ENCODE results near the gene SAFB2. TPM values are rescaled to one million over a fixed set of nuclear protein-coding genes. Genes with fewer than 3 reads are reported as not detected.

SAFB2 gene
- total RNA-seq, 1 experiment from 2014 or later: 86.9 TPM

DNA sequence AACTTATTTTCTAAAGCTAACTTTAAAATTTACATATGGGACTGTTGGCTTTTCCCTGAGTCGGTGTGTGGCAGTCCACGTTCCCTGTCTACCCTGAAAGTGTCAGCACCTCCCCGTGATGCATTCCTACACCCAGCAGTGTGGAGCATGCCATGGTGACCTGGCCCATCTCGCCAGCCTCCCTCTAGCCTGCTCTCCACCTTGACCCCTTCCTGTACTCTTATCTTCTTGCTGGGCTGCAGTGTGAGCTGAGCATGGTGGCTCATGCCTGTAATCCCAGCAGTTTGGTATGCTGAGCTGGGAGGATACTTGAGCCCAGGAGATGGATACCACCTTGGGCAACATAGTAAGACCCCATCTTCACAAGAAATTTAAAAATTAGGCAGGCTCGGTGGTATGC, 32.4 kb upstream of the SAFB2 start:
- POLR2A ChIA-PET: interaction anchor here (1.2 kb wide), 1 partner anchor 32 kb away, joined by 3 read pairs; the partner anchor contains the start of gene SAFB
- H3K36me3 ChIP-seq (ENCODE audit: control insufficient read depth in 1 of 2, insufficient read depth in 2 of 2, low read length in 2 of 2): peaks cover 59 to 77% of the 10 kb centered on the region in 2 experiments

More for the DNA sequence above, 32.4 kb upstream of the SAFB2 start:
- Histone ChIP-seq H4K20me1 (ENCODE audit: insufficient read depth) (0 out of 2 replicates have a peak, but pooled peaks cover 3% of the 10 kb centered on the region), H3K9me2 (ENCODE audit: insufficient read depth) (no peaks in the 10 kb centered on the region), H3K79me2 (ENCODE audit: insufficient read depth, low read length) (peaks cover 56% of the 10 kb centered on the region), H3K4me1 (ENCODE audit: control insufficient read depth in 1 of 2, insufficient read depth in 2 of 2, low read length in 2 of 2) (no peaks in the 10 kb centered on the region), H3K4me2 (ENCODE audit: low read length) (no peak overlapping the region), H3K9me3 (ENCODE audit: control insufficient read depth in 1 of 2, insufficient read depth in 1 of 2, low read depth in 1 of 2, low read length in 2 of 2) (no peaks in the 10 kb centered on the region), H3K9ac (ENCODE audit: low read length) (no peak overlapping the region), H3K27ac (ENCODE audit: low read depth, low read length) (no peak overlapping the region), H2AFZ (ENCODE audit: low read depth, low read length, poor library complexity, severe bottlenecking) (no peak overlapping the region), H3K4me3 (replicated peaks in 1 of 2; ENCODE audit: low read depth in 1 of 2, low read length in 2 of 2) (no peak overlapping the region), H3K27me3 (ENCODE audit: insufficient read depth, low read length) (no peaks in the 10 kb centered on the region)
- DNase-seq (ENCODE audit: low read depth, low spot score) (no peak), ATAC-seq (no peak)
- ChIA-PET RAD21 (ENCODE audit: low non-redundant PET in 1 of 2, low total read pairs in 2 of 2, uncharacterized antibody in 2 of 2, unreplicated experiment in 2 of 2) (no interaction called here), CTCF (no interaction called here)
- TF ChIP-seq ZFX (IDR thresholded peaks at IDR 0.05) (no peak), EZH2phosphoT487 (IDR thresholded peaks at IDR 0.05; ENCODE audit: borderline replicate concordance) (no peak), RAD21 (IDR thresholded peaks at IDR 0.05; ENCODE audit: low read depth) (no peak), CEBPB (IDR thresholded peaks at IDR 0.05; ENCODE audit: low read depth) (no peak), POLR2A (IDR thresholded peaks at IDR 0.05; ENCODE audit: borderline replicate concordance, extremely low read depth, insufficient read depth, insufficient read length) (no peak), POLR2AphosphoS5 (IDR thresholded peaks at IDR 0.05; ENCODE audit: low read depth, low read length) (no peak), ZNF274 (IDR thresholded peaks at IDR 0.05; ENCODE audit: low read depth, low read length) (no peak), SIN3A (IDR thresholded peaks at IDR 0.05; ENCODE audit: low read depth) (no peak), YY1 (IDR thresholded peaks at IDR 0.05; ENCODE audit: extremely low read depth, insufficient replicate concordance, low read depth, low read length) (no peak), EGR1 (IDR thresholded peaks at IDR 0.05; ENCODE audit: low read depth) (no peak), SP1 (IDR thresholded peaks at IDR 0.05; ENCODE audit: low read depth) (no peak), CBX3 (IDR thresholded peaks at IDR 0.05; ENCODE audit: low read depth) (no peak), EZH2 (IDR thresholded peaks at IDR 0.05) (no peak)
- TF ChIP-seq, protein P1, sequence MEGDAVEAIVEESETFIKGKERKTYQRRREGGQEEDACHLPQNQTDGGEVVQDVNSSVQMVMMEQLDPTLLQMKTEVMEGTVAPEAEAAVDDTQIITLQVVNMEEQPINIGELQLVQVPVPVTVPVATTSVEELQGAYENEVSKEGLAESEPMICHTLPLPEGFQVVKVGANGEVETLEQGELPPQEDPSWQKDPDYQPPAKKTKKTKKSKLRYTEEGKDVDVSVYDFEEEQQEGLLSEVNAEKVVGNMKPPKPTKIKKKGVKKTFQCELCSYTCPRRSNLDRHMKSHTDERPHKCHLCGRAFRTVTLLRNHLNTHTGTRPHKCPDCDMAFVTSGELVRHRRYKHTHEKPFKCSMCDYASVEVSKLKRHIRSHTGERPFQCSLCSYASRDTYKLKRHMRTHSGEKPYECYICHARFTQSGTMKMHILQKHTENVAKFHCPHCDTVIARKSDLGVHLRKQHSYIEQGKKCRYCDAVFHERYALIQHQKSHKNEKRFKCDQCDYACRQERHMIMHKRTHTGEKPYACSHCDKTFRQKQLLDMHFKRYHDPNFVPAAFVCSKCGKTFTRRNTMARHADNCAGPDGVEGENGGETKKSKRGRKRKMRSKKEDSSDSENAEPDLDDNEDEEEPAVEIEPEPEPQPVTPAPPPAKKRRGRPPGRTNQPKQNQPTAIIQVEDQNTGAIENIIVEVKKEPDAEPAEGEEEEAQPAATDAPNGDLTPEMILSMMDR (IDR thresholded peaks at IDR 0.05 in 2 of 3, conservative IDR thresholded peaks at IDR 0.05 in 1 of 3; ENCODE audit: borderline replicate concordance in 1 of 3, insufficient read depth in 1 of 3, low read depth in 2 of 3, low read length in 2 of 3): no peak
- TF ChIP-seq, protein P2, sequence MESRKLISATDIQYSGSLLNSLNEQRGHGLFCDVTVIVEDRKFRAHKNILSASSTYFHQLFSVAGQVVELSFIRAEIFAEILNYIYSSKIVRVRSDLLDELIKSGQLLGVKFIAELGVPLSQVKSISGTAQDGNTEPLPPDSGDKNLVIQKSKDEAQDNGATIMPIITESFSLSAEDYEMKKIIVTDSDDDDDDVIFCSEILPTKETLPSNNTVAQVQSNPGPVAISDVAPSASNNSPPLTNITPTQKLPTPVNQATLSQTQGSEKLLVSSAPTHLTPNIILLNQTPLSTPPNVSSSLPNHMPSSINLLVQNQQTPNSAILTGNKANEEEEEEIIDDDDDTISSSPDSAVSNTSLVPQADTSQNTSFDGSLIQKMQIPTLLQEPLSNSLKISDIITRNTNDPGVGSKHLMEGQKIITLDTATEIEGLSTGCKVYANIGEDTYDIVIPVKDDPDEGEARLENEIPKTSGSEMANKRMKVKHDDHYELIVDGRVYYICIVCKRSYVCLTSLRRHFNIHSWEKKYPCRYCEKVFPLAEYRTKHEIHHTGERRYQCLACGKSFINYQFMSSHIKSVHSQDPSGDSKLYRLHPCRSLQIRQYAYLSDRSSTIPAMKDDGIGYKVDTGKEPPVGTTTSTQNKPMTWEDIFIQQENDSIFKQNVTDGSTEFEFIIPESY (IDR thresholded peaks at IDR 0.05; ENCODE audit: extremely low read depth, insufficient replicate concordance, low read length): no peak
- TF ChIP-seq, protein P3, sequence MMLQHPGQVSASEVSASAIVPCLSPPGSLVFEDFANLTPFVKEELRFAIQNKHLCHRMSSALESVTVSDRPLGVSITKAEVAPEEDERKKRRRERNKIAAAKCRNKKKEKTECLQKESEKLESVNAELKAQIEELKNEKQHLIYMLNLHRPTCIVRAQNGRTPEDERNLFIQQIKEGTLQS (IDR thresholded peaks at IDR 0.05): no peak
- intact Hi-C loops (cut with micrococcal nuclease): no loop called here
- no TSS peak for BruUV-seq (replicated peaks)
